Skeletal muscle satellite cell (primary cell): ENCODE measurements around the gene C1QL3.

Experiments
- H3K27me3 ChIP-seq: 2 replicates; pipeline ENCODE4 v1.7.0; 2013; ENCODE audit warnings: low read length; ENCODE audit not compliant: control insufficient read depth, insufficient read depth
- H3K36me3 ChIP-seq: 2 replicates; pipeline ENCODE4 v1.7.0; 2013; ENCODE audit warnings: mild to moderate bottlenecking, control low read depth, low read length; ENCODE audit not compliant: insufficient read depth
- H3K4me1 ChIP-seq: 2 replicates; pipeline ENCODE4 v1.7.0; 2013; ENCODE audit warnings: low read length; ENCODE audit not compliant: control insufficient read depth, insufficient read depth
- H3K4me2 ChIP-seq: 2 replicates; pipeline ENCODE4 v1.7.0; 2013; ENCODE audit warnings: mild to moderate bottlenecking, low read length
- H3K4me3 ChIP-seq: 2 replicates; pipeline ENCODE4 v1.7.0; 2013; ENCODE audit warnings: low read length
- H3K9ac ChIP-seq: 2 replicates; pipeline ENCODE4 v1.7.0; 2013; ENCODE audit warnings: mild to moderate bottlenecking, low read depth, low read length, moderate library complexity
- H3K9me3 ChIP-seq: replicated peaks from 2 replicates; pipeline ENCODE4 v1.7.0; 2013; ENCODE audit warnings: mild to moderate bottlenecking, control low read depth, low read length

The C1QL3 gene

GRCh38 chr10:16529853-16530252 is 8.2 kb upstream of the C1QL3 start:
- H3K27me3 ChIP-seq = peaks cover 19% of the 10 kb centered on the region
- H3K4me1 ChIP-seq = no peaks in the 10 kb centered on the region
- H3K9me3 ChIP-seq = no peaks in the 10 kb centered on the region
- H3K36me3 ChIP-seq = no peaks in the 10 kb centered on the region
- H3K9ac ChIP-seq = no peak overlapping the region
- no peak overlapping the region for H3K4me3 ChIP-seq
- H3K4me2 ChIP-seq = no peak overlapping the region

DNA sequence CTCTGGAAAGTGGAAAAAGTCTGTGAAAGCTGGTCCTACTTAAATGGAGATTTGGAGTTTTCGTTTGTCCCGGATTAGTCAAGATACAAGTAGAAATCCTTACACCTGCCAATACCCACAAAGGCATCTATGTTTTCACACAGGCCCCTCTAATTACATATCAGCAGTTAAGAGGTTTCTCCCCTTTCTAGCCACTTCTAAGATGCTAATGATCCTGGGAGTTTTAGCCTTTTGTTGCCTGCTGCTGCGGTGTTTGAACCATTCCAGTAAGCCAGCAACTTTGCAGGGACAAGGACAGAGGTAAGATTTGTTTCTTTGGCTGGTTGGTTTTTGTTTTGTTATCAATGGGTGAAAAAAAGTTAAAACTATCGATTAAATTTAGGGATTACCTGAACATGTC is 5.8 kb upstream of the C1QL3 start:
- H3K27me3 ChIP-seq = peaks cover 41% of the 10 kb centered on the region

GRCh38 chr10:16520900-16521299 is 779 bp downstream of the C1QL3 start:
- no peaks in the 10 kb centered on the region for H3K4me1 ChIP-seq
- peaks cover 50% of the 10 kb centered on the region for H3K27me3 ChIP-seq
- H3K9me3 ChIP-seq = no peaks in the 10 kb centered on the region
- peak overlapping the region; percentile 76 for H3K4me2 ChIP-seq
- H3K9ac ChIP-seq = no peak overlapping the region
- H3K36me3 ChIP-seq = no peaks in the 10 kb centered on the region
- peak overlapping the region; percentile 67 for H3K4me3 ChIP-seq

More for the DNA sequence above, 5.8 kb upstream of the C1QL3 start:
- H3K9ac ChIP-seq = no peak overlapping the region
- no peak overlapping the region for H3K4me3 ChIP-seq
- H3K4me2 ChIP-seq = no peak overlapping the region
- no peaks in the 10 kb centered on the region for H3K9me3 ChIP-seq
- H3K36me3 ChIP-seq = no peaks in the 10 kb centered on the region
- no peaks in the 10 kb centered on the region for H3K4me1 ChIP-seq

GRCh38 chr10:16519908-16520861 is 1.5 kb downstream of the C1QL3 start:
- H3K9me3 ChIP-seq = no peaks in the 10 kb centered on the region
- no peak overlapping the region for H3K9ac ChIP-seq
- H3K36me3 ChIP-seq = no peaks in the 10 kb centered on the region
- peak overlapping the region; percentile 67 for H3K4me3 ChIP-seq
- peaks cover 50% of the 10 kb centered on the region for H3K27me3 ChIP-seq
- H3K4me1 ChIP-seq = no peaks in the 10 kb centered on the region
- H3K4me2 ChIP-seq = peak overlapping the region; percentile 76

DNA sequence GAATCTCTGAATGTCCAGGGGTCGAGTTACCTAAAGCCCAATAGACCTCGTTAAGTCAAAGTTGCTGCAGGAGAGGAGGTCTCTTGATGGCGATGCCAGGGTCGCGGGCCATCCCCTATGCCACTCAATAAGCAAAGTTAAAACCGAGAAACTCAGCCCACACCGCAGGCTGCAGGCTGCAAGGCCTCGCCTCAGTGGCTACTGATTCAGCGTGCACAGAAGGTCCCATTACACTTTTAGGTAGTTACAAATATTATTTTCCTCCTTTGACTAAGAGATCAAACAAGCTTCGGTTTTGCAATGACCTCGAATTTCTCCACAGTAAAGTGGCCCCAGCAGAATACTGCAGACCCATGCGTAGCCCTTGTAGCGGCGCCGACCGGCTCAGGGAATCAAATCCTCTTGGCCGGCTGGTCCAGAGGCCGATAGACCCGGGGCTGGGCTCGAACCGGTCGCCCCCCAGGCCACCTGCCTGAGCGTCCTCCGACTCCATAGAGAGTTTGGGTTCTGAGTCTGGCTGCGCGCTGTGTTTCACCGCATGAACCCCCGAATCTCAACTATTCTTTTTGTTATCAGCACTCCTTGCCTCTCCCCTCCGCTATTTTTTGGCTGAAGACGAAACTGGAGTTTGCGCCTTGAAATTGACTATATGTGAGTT is 2.3 kb downstream of the C1QL3 start:
- no peak overlapping the region for H3K4me2 ChIP-seq
- no peak overlapping the region for H3K4me3 ChIP-seq
- no peak overlapping the region for H3K9ac ChIP-seq
- H3K36me3 ChIP-seq = no peaks in the 10 kb centered on the region
- H3K27me3 ChIP-seq = peaks cover 43% of the 10 kb centered on the region
- H3K9me3 ChIP-seq = no peaks in the 10 kb centered on the region
- H3K4me1 ChIP-seq = no peaks in the 10 kb centered on the region

GRCh38 chr10:16518822-16519221 is 2.9 kb downstream of the C1QL3 start:
- no peak overlapping the region for H3K4me3 ChIP-seq

GRCh38 chr10:16510843-16511242 is 10.8 kb downstream of the C1QL3 start:
- no peak overlapping the region for H3K4me3 ChIP-seq
- H3K36me3 ChIP-seq = no peaks in the 10 kb centered on the region
- H3K27me3 ChIP-seq = no peaks in the 10 kb centered on the region
- no peaks in the 10 kb centered on the region for H3K9me3 ChIP-seq
- H3K9ac ChIP-seq = no peak overlapping the region
- H3K4me2 ChIP-seq = no peak overlapping the region
- peaks cover 9% of the 10 kb centered on the region for H3K4me1 ChIP-seq

More at GRCh38 chr10:16518822-16519221, 2.9 kb downstream of the C1QL3 start:
- Histone ChIP-seq H3K36me3 (no peaks in the 10 kb centered on the region), H3K4me2 (no peak overlapping the region), H3K27me3 (peaks cover 38% of the 10 kb centered on the region), H3K4me1 (no peaks in the 10 kb centered on the region), H3K9ac (no peak overlapping the region), H3K9me3 (no peaks in the 10 kb centered on the region)

DNA sequence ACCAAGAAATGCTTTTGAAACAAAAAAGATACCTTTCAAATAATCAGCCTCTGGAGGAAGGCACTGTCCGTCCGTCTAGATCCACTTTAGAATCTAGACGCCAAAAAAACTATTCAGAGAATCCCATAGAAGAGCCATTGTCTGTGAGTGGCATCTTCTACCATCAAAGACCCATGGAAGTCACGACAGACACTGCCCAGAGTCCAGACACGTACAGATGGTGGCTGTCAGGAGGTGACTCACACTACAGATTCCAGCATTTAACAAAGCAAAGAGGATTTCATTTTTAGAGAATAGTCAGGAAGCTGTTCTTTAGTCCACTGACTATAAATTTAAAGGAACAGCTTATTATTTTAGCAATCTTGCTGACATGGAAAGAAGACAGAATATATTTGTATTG is 11.7 kb downstream of the C1QL3 start:
- Histone ChIP-seq H3K9ac (no peak overlapping the region), H3K36me3 (no peaks in the 10 kb centered on the region), H3K27me3 (no peaks in the 10 kb centered on the region), H3K4me2 (peak overlapping the region; percentile 31), H3K4me1 (peaks cover 14% of the 10 kb centered on the region), H3K4me3 (no peak overlapping the region), H3K9me3 (no peaks in the 10 kb centered on the region)

DNA sequence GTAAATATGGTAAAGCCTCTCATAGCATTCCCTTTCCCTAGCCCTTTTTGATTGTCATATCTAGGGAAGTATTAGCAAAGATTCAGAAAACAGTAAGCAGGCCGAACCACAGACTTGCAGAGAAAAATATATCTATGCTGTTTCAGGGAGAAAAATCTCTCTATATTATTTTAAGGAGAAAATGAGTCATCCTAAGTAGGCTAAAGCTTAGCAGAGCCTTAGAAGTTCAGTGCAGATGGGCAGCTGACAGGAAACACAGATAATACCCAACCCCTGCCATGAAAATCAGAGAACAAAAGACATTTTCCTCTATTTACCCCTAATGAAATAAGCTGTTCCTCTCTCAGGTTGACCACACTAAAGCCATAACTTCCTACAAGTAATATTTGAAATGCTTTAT is 16.5 kb downstream of the C1QL3 start:
- no peaks in the 10 kb centered on the region for H3K36me3 ChIP-seq
- no peak overlapping the region for H3K9ac ChIP-seq
- no peaks in the 10 kb centered on the region for H3K9me3 ChIP-seq
- peaks cover 11% of the 10 kb centered on the region for H3K4me1 ChIP-seq
- no peak overlapping the region for H3K4me3 ChIP-seq
- H3K27me3 ChIP-seq = no peaks in the 10 kb centered on the region
- H3K4me2 ChIP-seq = no peak overlapping the region

DNA sequence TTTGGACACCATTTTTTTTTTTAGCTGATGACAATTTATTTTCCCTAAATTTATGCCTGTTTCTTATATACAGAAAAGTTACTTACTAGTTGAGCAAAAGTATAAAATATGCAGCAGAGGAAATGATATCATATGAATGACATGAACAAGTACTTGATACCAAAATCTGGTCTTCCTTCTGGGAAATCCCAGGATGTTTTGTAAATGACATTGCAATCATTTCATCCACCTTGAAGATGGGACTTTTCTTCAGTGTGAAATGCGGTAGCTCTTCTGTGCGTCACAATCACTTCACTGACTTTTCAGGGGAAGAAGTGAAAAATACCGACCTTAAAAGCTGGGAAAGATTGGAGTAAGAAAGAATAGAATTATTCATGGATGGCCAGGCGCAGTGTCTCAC is 23.8 kb downstream of the C1QL3 start:
- no peaks in the 10 kb centered on the region for H3K4me1 ChIP-seq
- no peaks in the 10 kb centered on the region for H3K36me3 ChIP-seq

DNA sequence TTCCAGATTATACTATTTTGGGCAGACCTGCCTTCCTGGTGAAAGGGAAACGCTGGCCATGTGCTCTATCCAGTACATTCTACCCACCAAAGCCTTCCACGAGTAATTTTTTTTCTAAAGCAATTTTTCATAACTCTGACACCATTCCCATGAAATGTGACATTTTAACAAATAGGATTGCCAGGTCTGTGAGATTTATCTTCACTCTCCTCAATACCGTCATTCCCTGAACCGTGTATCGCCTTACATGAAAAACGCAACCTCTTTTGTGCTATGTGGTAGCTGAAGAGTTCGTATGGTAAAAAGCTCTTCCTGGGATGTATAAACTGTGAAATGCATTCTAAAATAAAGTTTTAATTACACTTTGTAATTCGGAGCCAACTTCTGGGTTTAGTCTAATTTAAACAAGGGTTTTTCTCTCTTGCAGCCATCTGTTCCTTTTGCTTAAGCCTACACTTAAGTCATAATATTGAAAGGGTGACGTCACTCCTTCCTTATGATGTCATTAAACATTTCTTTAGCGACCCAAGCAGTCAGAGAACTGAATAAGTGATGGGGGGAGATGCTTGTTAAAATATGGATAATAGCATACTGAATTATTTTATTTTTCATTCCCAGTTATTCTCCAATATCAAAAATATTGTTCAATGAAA is 27.7 kb downstream of the C1QL3 start:
- Histone ChIP-seq H3K9ac (no peak overlapping the region), H3K4me1 (no peaks in the 10 kb centered on the region), H3K4me3 (no peak overlapping the region), H3K36me3 (no peaks in the 10 kb centered on the region), H3K27me3 (no peaks in the 10 kb centered on the region), H3K4me2 (no peak overlapping the region), H3K9me3 (no peaks in the 10 kb centered on the region)

More for the DNA sequence above, 23.8 kb downstream of the C1QL3 start:
- Histone ChIP-seq H3K4me3 (no peak overlapping the region), H3K9me3 (no peaks in the 10 kb centered on the region), H3K27me3 (no peaks in the 10 kb centered on the region), H3K9ac (no peak overlapping the region), H3K4me2 (no peak overlapping the region)
